C4-2B (cell line): ENCODE data around the gene SNX27.

ENCODE experiments used
- CTCF ChIP-seq: fragments of 450-650 bp; conservative IDR thresholded peaks from 2 replicates; pipeline ENCODE4 v1.5.1; 2017; ENCODE audit warnings: mild to moderate bottlenecking
- ZFX ChIP-seq: fragments of 450-650 bp; IDR thresholded peaks from 2 replicates; pipeline ENCODE4 v1.6.1; 2017

GRCh38 chr1:151716771-151717631 is 105.2 kb downstream of the SNX27 start, which contains the start of gene CELF3:
- TF ChIP-seq CTCF: no peak
- TF ChIP-seq ZFX: no peak
